Smooth muscle cell (in vitro differentiated cells): ENCODE results near the gene PABPN1L. TPM values are rescaled to one million over a fixed set of nuclear protein-coding genes. Genes with fewer than 3 reads are reported as not detected.
"Not testable (repeated sequence)": the region's sequence is repeated elsewhere in the genome, so short reads cannot be mapped to it uniquely, and the experiment has no call there.

ENCODE experiments used
- DNase-seq: peaks from one replicate; lab custom pipeline; 2025; ENCODE audit not compliant: unreplicated experiment; lab: John Stamatoyannopoulos, UW
- H2AFZ ChIP-seq: fragments of 200-600 bp; sonication (generic); 2 replicates; pipeline ENCODE4 v1.6.0; 2016; ENCODE audit warnings: antibody characterized with exemption, low read depth, mild to moderate bottlenecking
- H3F3A ChIP-seq: fragments of 200-600 bp; sonication (generic); 2 replicates; pipeline ENCODE4 v1.6.0; 2017; ENCODE audit warnings: antibody characterized with exemption, low read depth
- H3K27ac ChIP-seq: fragments of 200-600 bp; sonication (generic); 2 replicates; pipeline ENCODE4 v1.5.1; 2016; ENCODE audit warnings: low read depth, mild to moderate bottlenecking
- H3K27me3 ChIP-seq: fragments of 200-600 bp; sonication (generic); 2 replicates; pipeline ENCODE4 v1.6.1; 2016; ENCODE audit warnings: low read depth, mild to moderate bottlenecking
- H3K36me3 ChIP-seq: fragments of 200-600 bp; sonication (generic); 2 replicates; pipeline ENCODE4 v1.5.1; 2016; ENCODE audit warnings: low read depth
- H3K4me1 ChIP-seq: fragments of 200-600 bp; sonication (generic); 2 replicates; pipeline ENCODE4 v1.5.1; 2016; ENCODE audit warnings: low read depth
- H3K4me2 ChIP-seq: fragments of 200-600 bp; sonication (generic); 2 replicates; pipeline ENCODE4 v1.6.0; 2016; ENCODE audit warnings: mild to moderate bottlenecking
- H3K4me3 ChIP-seq: fragments of 200-600 bp; sonication (generic); 2 replicates; pipeline ENCODE4 v1.5.1; 2016; ENCODE audit warnings: mild to moderate bottlenecking
- H3K79me2 ChIP-seq: fragments of 200-600 bp; sonication (generic); 2 replicates; pipeline ENCODE4 v1.6.0; 2016; ENCODE audit warnings: low read depth, mild to moderate bottlenecking
- H3K9ac ChIP-seq: fragments of 200-600 bp; sonication (generic); 2 replicates; pipeline ENCODE4 v1.6.0; 2016; ENCODE audit warnings: low read depth
- H3K9me3 ChIP-seq: fragments of 200-600 bp; sonication (generic); replicated peaks from 2 replicates; pipeline ENCODE4 v1.5.1; 2016; ENCODE audit warnings: low read depth
- H4K20me1 ChIP-seq: fragments of 200-600 bp; sonication (generic); 2 replicates; pipeline ENCODE4 v1.6.0; 2016; ENCODE audit warnings: low read depth
- CTCF ChIP-seq: fragments of 200-600 bp; sonication (generic); IDR thresholded peaks from 2 replicates; pipeline ENCODE4 v1.5.1; 2017; ENCODE audit warnings: borderline replicate concordance, mild to moderate bottlenecking, antibody characterized with exemption; ENCODE audit not compliant: insufficient read depth, poor library complexity, severe bottlenecking
- WGBS: methylation state at CpG from one replicate; pipeline ENCODE4 v1.1.7; 2016; ENCODE audit warnings: low lambda C conversion rate; 5-methylcytosine and 5-hydroxymethylcytosine counted together
- polyA plus RNA-seq: library from polyadenylated mRNA; unstranded; fragments of >200 nt; fragmentation: Nextera tagmentation; extraction: Ambion mirVana; gene quantifications from 2 replicates; pipeline ENCODE4 v1.2.1, GENCODE V29; 2016
- total RNA-seq: library from RNA; depleted of rRNA; stranded (reverse); fragments of >200 nt; gene quantifications from 2 replicates; pipeline ENCODE4 v1.2.3, GENCODE V29; 2014

PABPN1L gene
- total and polyA plus RNA-seq, 2 experiments from 2014 or later: not detected

- 95% methylated on average over 15 of the region's 26 CpGs for WGBS
Observed at GRCh38 chr16:88826070-88826840, 40.2 kb downstream of the PABPN1L start.

GRCh38 chr16:88825146-88825545 lies 41.3 kb downstream of the PABPN1L start:
- H3K9me3 ChIP-seq: no peaks in the 10 kb centered on the region
- H3F3A ChIP-seq: no peaks in the 10 kb centered on the region
- no peak for TF ChIP-seq CTCF
- no peak overlapping the region for H3K27ac ChIP-seq
- H3K4me1 ChIP-seq: no peaks in the 10 kb centered on the region
- no peaks in the 10 kb centered on the region for H3K79me2 ChIP-seq
- H2AFZ ChIP-seq: no peak overlapping the region
- WGBS: 100% methylated on average over 2 of the region's 12 CpGs
- no peaks in the 10 kb centered on the region for H3K36me3 ChIP-seq
- H3K4me2 ChIP-seq: no peak overlapping the region
- H3K9ac ChIP-seq: no peak overlapping the region
- DNase-seq: no peak
- no peak overlapping the region for H3K4me3 ChIP-seq
- no peaks in the 10 kb centered on the region for H4K20me1 ChIP-seq
- no peaks in the 10 kb centered on the region for H3K27me3 ChIP-seq

More at GRCh38 chr16:88826070-88826840, 40.2 kb downstream of the PABPN1L start:
- H3K4me1 ChIP-seq: no peaks in the 10 kb centered on the region
- no peak for TF ChIP-seq CTCF
- no peaks in the 10 kb centered on the region for H3F3A ChIP-seq
- H3K9ac ChIP-seq: no peak overlapping the region
- no peak overlapping the region for H3K4me2 ChIP-seq
- no peak overlapping the region for H3K4me3 ChIP-seq
- no peaks in the 10 kb centered on the region for H3K79me2 ChIP-seq
- no peak for DNase-seq
- H3K36me3 ChIP-seq: no peaks in the 10 kb centered on the region
- H3K27me3 ChIP-seq: no peaks in the 10 kb centered on the region
- H3K27ac ChIP-seq: no peak overlapping the region
- no peaks in the 10 kb centered on the region for H4K20me1 ChIP-seq
- H2AFZ ChIP-seq: no peak overlapping the region
- no peaks in the 10 kb centered on the region for H3K9me3 ChIP-seq

GRCh38 chr16:88824256-88825077 lies 42.0 kb downstream of the PABPN1L start:
- Histone ChIP-seq H3K4me3 (no peak overlapping the region), H3K27ac (no peak overlapping the region), H3K27me3 (no peaks in the 10 kb centered on the region), H3K9ac (no peak overlapping the region), H3K79me2 (no peaks in the 10 kb centered on the region), H3K4me1 (no peaks in the 10 kb centered on the region), H3K9me3 (no peaks in the 10 kb centered on the region), H2AFZ (no peak overlapping the region), H3F3A (no peaks in the 10 kb centered on the region), H3K36me3 (no peaks in the 10 kb centered on the region), H3K4me2 (no peak overlapping the region), H4K20me1 (no peaks in the 10 kb centered on the region)
- 95% methylated on average over 33 of the region's 33 CpGs for WGBS
- no peak for TF ChIP-seq CTCF
- no peak for DNase-seq

GRCh38 chr16:88823646-88824045 lies 42.8 kb downstream of the PABPN1L start:
- H3K36me3 ChIP-seq, H2AFZ ChIP-seq, H3K79me2 ChIP-seq, H3K4me1 ChIP-seq, H3K4me3 ChIP-seq, DNase-seq, H3K4me2 ChIP-seq, H3K9me3 ChIP-seq, H3K9ac ChIP-seq, H4K20me1 ChIP-seq, H3K27me3 ChIP-seq, H3F3A ChIP-seq, H3K27ac ChIP-seq: not testable (repeated sequence)
- 98% methylated on average over 15 of the region's 31 CpGs for WGBS
